Measurements from ENCODE around the gene DNAH14. TPM values are rescaled to one million over a fixed set of nuclear protein-coding genes. Genes with fewer than 3 reads are reported as not detected.

The DNAH14 gene
- total and polyA plus RNA-seq, 2 of the 8 experiments (the other 6 are each of a cell fraction or from before 2014, with no cell fraction given): 8.4 to 40.7 TPM

- H3K36me3 ChIP-seq (ENCODE audit: control insufficient read depth in 2 of 4, insufficient read depth in 4 of 4, low read length in 3 of 4): peaks cover 8 to 36% (median 15%) of the 10 kb centered on the region in 4 experiments; a peak in 6 of 8 replicates
- 92% methylated on average over 5 of the region's 5 CpGs; no CpG with 5 or more reads in 1 of the 2 experiments for WGBS, 2 experiments (ENCODE audit: extremely low coverage in 1 of 2, insufficient coverage in 1 of 2, insufficient read length in 1 of 2, insufficient replicate concordance in 2 of 2, low coverage in 1 of 2, low lambda C conversion rate in 2 of 2, missing lambda C conversion rate in 1 of 2)
- TF ChIP-seq EP300 (IDR thresholded peaks at IDR 0.05; ENCODE audit: borderline replicate concordance in 1 of 2, low read depth in 2 of 2, low read length in 2 of 2): no peak
- TF ChIP-seq CEBPB (IDR thresholded peaks at IDR 0.05; ENCODE audit: low read depth, low read length): no peak
- TF ChIP-seq JUN (IDR thresholded peaks at IDR 0.05; ENCODE audit: low read depth, low read length): no peak
- no peak for TF ChIP-seq CTBP2 (IDR thresholded peaks at IDR 0.05; ENCODE audit: borderline replicate concordance, insufficient read depth, insufficient read length, low read length)
- TF ChIP-seq SP1 (IDR thresholded peaks at IDR 0.05; ENCODE audit: low read depth, low read length): no peak
- no peak for TF ChIP-seq CHD1 (IDR thresholded peaks at IDR 0.05; ENCODE audit: low read depth, low read length)
- no peak for TF ChIP-seq RNF2 (IDR thresholded peaks at IDR 0.05; ENCODE audit: borderline replicate concordance, low read depth, low read length, missing control alignments, poor library complexity, severe bottlenecking)
- no peak for TF ChIP-seq SP4 (IDR thresholded peaks at IDR 0.05; ENCODE audit: low read length)
- TF ChIP-seq YY1 (IDR thresholded peaks at IDR 0.05; ENCODE audit: low read depth, low read length): no peak
- no peak for TF ChIP-seq GABPA (IDR thresholded peaks at IDR 0.05; ENCODE audit: borderline replicate concordance, insufficient read depth, low read length)
- no peak for TF ChIP-seq TAF7 (optimal IDR thresholded peaks at IDR 0.05; ENCODE audit: borderline replicate concordance, low read depth, low read length)
- no peak for TF ChIP-seq POLR2A (IDR thresholded peaks at IDR 0.05; ENCODE audit: control extremely low read depth in 1 of 2, low read depth in 2 of 2, low read length in 2 of 2)
- no peak for TF ChIP-seq BACH1 (IDR thresholded peaks at IDR 0.05; ENCODE audit: low read length)
- no peak for TF ChIP-seq BCL11A (IDR thresholded peaks at IDR 0.05; ENCODE audit: low read depth in 2 of 2, low read length in 2 of 2)
- TF ChIP-seq POLR2AphosphoS5 (IDR thresholded peaks at IDR 0.05; ENCODE audit: low read depth, low read length): no peak
Measured at GRCh38 chr1:225400968-225401367, 471.5 kb downstream of the DNAH14 start.

More at GRCh38 chr1:225400968-225401367, 471.5 kb downstream of the DNAH14 start:
- H3K4me1 ChIP-seq (replicated peaks in 1 of 4; ENCODE audit: control insufficient read depth in 3 of 4, insufficient read depth in 4 of 4, low read length in 3 of 4): no peaks in the 10 kb centered on the region
- DNase-seq (ENCODE audit: low read depth in 1 of 2, low spot score in 2 of 2) (no peak), FAIRE-seq (no peak)
- H3K79me2 ChIP-seq (ENCODE audit: control insufficient read depth in 1 of 2, insufficient read depth in 2 of 2, low read length in 2 of 2): no peaks in the 10 kb centered on the region
- CTCF ChIA-PET (ENCODE audit: partially characterized antibody): interaction anchor here (1.7 kb wide), 1 partner anchor 22 kb away, joined by 4 read pairs; no protein-coding TSS in a partner anchor
- H4K91ac ChIP-seq (replicated peaks; ENCODE audit: insufficient read length, low read length): no peak overlapping the region
- H2BK5ac ChIP-seq (ENCODE audit: low read depth, low read length): no peak overlapping the region
- H3K9me3 ChIP-seq (ENCODE audit: insufficient read depth in 2 of 2, low read depth in 1 of 2, low read length in 1 of 2): no peaks in the 10 kb centered on the region
- POLR2A ChIA-PET (ENCODE audit: partially characterized antibody): interaction anchor here (0.8 kb wide), 1 partner anchor 18 kb away, joined by 3 read pairs; no protein-coding TSS in a partner anchor
- H4K20me1 ChIP-seq (replicated peaks in 1 of 2; ENCODE audit: control insufficient read depth in 1 of 2, insufficient read depth in 2 of 2, low read length in 2 of 2): peaks cover 0 to 1% of the 10 kb centered on the region in 2 experiments
- H3K4me3 ChIP-seq (ENCODE audit: extremely low read depth in 1 of 4, insufficient read depth in 2 of 4, low read depth in 3 of 4, low read length in 4 of 4): no peak overlapping the region
- H3K4ac ChIP-seq (replicated peaks; ENCODE audit: insufficient read length, low read depth, low read length): no peak overlapping the region
- H3K18ac ChIP-seq (ENCODE audit: extremely low read depth, low read length): no peak overlapping the region
- H2AK5ac ChIP-seq (ENCODE audit: low read depth, low read length): no peak overlapping the region
- H2BK15ac ChIP-seq (ENCODE audit: low read length): no peak overlapping the region
- H4K5ac ChIP-seq (ENCODE audit: insufficient read length, low read depth, low read length): no peak overlapping the region
- H3K56ac ChIP-seq (replicated peaks; ENCODE audit: insufficient read length, low read depth, low read length): no peak overlapping the region
- no peak overlapping the region for H3K4me2 ChIP-seq (ENCODE audit: insufficient read depth in 1 of 2, low read depth in 2 of 2, low read length in 2 of 2)
- H3K9ac ChIP-seq (replicated peaks in 1 of 4; ENCODE audit: extremely low read depth in 1 of 4, low read depth in 3 of 4, low read length in 3 of 4): no peak overlapping the region
- H2BK12ac ChIP-seq (ENCODE audit: low read depth, low read length): no peak overlapping the region
- peaks cover 2% of the 10 kb centered on the region; the same call in 1 of the 2 replicates for H3K79me1 ChIP-seq (ENCODE audit: low read depth, low read length)
- H3K23ac ChIP-seq (ENCODE audit: insufficient read length): no peak overlapping the region
- no peak overlapping the region for H2BK20ac ChIP-seq (ENCODE audit: low read length)
- H3K23me2 ChIP-seq (ENCODE audit: low read depth, low read length): peaks cover 3% of the 10 kb centered on the region; the same call in 1 of the 2 replicates
- no peak overlapping the region for H2AFZ ChIP-seq (ENCODE audit: low read length)
- H4K8ac ChIP-seq (ENCODE audit: extremely low read depth, insufficient read depth, low read length): no peak overlapping the region
- no peaks in the 10 kb centered on the region for H3K27me3 ChIP-seq (replicated peaks in 1 of 4; ENCODE audit: control insufficient read depth in 3 of 4, extremely low read depth in 1 of 4, insufficient read depth in 3 of 4, low read length in 3 of 4)
- H2BK120ac ChIP-seq (replicated peaks; ENCODE audit: low read depth, low read length): no peak overlapping the region
- H3K27ac ChIP-seq (ENCODE audit: low read depth, low read length): no peak overlapping the region
- no peak overlapping the region for H3K14ac ChIP-seq (ENCODE audit: insufficient read length)

Data from H1 (cell line).